ENCODE measurements around the gene MPP2. TPM values are rescaled to one million over a fixed set of nuclear protein-coding genes. Genes with fewer than 3 reads are reported as not detected.

MPP2 gene
- total and polyA plus RNA-seq, 2 of the 13 experiments (the other 11 are each of a cell fraction or from before 2014, with no cell fraction given) = 0.20 to 1.7 TPM

- TF ChIP-seq ZNF770 (CRISPR knock-in tag; IDR thresholded peaks at IDR 0.05) = no peak
- no peak for TF ChIP-seq ZBTB26 (CRISPR knock-in tag; IDR thresholded peaks at IDR 0.05; ENCODE audit: borderline replicate concordance)
- no peak for TF ChIP-seq KMT2A (CRISPR knock-in tag; IDR thresholded peaks at IDR 0.05)
- TF ChIP-seq E2F2 (CRISPR knock-in tag; IDR thresholded peaks at IDR 0.05; ENCODE audit: borderline replicate concordance) = no peak
- TF ChIP-seq ZNF691 (CRISPR knock-in tag; IDR thresholded peaks at IDR 0.05; ENCODE audit: borderline replicate concordance, low read depth) = no peak
- TF ChIP-seq TGIF2 (CRISPR knock-in tag; IDR thresholded peaks at IDR 0.05) = no peak
- TF ChIP-seq FOXP1 (IDR thresholded peaks at IDR 0.05) = no peak
- no peak for TF ChIP-seq FOXP1 (CRISPR knock-in tag; IDR thresholded peaks at IDR 0.05)
Measured at GRCh38 chr17:43942051-43942685, 34.8 kb upstream of the MPP2 start, which contains the start of gene PPY (continued).

All from HepG2 (cell line).